Measurements from ENCODE around the gene MED4.
"Not testable (repeated sequence)": the region's sequence is repeated elsewhere in the genome, so short reads cannot be mapped to it uniquely, and the experiment has no call there.

MED4 gene

DNA sequence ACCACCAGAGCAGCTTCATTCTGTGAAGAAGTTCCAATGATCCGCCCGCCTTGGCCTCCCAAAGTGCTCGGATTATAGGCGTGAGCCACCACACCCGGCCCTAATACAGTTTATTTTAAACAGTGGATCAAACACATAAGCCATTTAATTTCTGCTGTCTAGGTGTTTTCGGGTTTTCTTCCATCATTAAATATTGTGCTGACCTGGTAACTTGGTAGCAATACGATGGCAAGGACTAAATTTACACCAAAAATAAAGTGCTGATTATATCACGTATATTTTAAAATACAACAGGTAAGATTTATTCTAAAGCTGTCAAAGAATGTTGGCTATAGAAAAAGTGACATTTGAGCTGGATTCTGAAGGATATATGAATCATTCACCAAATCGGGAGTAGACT is 1.3 kb downstream of the MED4 start:
- no peak for DNase-seq

DNA sequence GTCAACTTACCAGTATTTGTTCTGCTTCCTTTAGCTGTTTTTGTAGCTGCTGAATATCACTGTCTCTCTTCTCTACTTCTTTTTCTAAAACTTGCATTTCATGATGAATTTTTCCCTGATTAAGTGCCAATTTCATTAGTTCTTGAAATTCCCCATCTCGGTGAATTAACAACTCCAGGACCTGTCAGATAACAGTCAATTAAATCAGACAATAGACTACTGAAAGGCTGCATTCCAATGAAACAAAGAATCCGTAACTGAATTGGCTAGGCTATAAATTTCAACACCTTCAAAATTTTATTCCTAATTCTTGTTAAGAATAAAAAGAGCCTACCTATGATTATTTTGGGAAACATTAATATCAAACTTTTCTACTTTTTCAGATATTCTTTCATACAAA is 8.6 kb downstream of the MED4 start:
- no peak for DNase-seq

DNA sequence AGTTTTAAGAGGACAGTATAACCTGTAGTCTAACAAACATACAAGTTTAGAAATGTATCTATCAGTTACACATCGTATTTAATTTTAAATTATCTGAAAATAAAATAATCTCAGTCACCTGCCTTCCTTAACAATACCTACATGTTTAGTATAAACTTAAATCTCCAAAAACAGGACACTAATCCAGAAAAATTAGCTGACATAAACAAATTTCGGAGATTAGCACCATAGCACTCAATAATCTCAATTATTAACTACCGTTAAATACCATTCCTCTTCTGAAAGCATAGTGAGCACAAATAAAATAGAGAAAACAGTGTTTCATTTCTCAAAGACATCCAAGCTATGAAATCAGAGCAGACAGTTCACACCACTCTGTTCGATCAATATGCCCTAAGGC is 13.2 kb downstream of the MED4 start:
- no peak for DNase-seq

DNA sequence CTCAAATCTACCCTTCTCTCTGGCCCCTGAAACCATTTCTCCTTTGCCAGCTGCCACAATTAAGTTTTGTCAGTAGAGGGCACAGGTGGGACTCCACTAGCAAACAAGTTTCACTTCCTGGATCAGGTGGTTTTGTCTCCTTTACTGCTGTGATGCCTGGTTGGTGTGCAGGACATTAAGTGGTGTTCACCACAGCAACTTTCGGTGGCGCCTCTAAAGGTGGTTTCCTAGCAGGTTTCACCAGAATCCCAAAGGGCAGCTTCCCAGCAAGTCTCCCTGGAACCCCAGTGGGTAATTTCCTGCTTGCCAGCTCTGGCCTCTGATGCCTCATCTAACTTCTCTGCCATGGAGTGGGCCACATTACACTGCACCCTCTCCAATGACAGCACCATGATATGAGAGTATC is 16.6 kb downstream of the MED4 start:
- no peak for DNase-seq

DNA sequence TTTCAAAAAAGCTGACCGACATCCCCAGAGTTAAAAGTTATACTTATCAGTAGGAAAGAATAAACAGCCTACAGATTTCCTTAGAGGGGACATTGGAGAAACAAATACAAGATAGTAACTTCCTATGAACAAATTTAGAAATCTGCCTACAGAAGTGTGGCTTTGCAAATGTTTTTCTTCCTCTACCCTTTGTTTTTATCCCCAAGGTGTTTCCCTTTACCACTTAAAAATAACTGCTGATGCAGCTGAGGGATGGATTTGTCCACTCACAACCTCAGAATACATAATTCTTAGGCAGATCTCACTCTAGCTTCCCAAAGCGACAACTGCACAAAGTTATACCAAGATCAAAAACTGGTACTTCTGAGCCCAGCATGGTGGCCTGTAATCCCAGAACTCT is 20.9 kb downstream of the MED4 start:
- DNase-seq = no peak

DNA sequence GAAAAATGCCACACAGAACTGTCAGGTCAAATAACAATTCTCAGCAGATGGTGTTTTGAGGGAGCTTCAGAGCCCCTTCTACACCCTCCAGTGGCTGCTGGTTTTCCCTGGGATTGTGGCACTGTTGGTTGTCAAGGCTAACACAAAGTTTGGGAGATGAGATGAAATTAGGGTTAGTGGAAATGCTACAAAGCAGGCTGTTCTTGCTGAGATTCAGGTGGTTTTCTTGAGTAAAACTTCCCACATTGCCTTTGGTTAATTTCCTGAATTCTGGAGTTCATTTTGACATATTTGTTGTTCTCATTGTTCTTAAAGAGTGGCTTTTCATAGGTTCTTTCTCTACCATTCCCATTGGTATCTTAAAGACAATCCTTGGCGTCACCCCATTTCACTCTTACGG is 22.1 kb downstream of the MED4 start:
- DNase-seq = no peak

DNA sequence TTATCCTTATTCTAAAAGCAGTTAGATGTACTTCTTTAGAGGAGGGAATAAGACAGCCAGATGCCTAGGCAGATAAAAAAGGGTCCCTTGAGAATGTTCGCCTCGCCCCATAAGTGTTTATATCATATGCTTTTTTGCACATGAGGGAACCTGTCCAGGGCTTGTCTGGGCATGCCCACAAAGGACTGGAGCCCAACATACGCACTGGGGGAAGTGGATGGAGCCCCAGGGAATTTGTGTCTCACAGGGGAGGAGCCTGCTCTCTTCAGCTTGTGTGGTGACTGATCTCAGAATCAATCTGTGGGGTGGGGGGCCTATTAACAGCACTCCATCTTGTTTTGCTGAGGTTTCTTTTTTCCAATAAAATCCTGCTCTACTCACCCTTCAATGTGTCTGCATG is 22.6 kb downstream of the MED4 start:
- DNase-seq = peak; percentile 23

DNA sequence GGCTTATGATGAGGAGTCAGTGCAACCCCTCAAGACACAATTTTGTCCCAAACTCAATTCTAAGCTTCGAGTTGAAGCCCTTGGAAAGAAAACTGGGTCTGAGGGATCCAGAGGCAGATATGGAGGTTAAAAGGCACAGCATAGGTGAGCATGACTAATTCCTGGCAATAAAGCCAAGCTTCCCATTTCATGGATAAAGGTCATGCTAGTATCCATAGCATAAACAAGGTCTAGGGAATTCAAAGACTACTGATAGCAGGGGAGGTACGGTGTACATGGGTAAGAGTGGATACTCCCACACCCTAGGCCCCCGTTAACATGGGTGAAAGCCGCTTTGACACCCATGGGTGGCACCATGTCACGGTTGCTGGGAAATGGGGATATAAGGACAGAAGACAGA is 24.0 kb downstream of the MED4 start:
- DNase-seq = no peak

DNA sequence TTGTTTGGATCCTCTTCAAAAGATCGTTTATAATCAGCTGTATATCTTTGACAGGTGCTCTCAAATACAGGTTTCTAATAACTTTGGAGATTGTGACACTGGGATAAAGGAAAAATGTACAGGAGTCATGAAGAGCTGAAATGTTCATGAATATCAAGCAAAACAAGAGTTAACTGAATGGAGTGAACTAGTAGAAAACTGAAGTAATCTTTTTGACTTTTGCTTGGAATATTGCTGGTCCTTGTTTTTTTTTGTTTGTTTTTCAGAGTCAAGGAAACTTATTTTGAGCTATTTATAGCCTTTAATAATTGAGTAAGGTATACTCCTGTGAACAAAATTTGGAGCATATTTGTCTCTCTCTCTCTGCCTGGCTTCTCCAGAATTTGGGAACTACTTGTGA is 25.3 kb downstream of the MED4 start:
- no peak for DNase-seq

DNA sequence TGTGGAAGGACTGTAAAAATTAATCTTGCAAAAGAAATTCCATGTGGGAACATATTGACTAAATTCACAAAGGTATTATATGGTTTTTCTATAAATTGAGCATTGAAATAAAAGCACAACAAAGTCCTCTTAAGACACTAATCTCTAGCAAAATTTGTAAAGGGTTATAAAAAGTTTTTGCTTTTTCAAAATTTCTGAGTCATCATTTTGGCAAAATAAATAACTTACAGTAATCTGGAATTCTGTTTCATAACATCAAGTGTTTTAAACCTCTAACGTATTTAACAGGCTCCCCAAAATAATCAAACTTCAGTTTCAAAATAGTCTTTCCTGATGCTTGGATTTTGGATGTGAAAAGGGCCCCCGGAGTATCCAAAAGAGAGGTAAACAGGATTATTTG is 26.0 kb downstream of the MED4 start:
- DNase-seq = no peak

DNA sequence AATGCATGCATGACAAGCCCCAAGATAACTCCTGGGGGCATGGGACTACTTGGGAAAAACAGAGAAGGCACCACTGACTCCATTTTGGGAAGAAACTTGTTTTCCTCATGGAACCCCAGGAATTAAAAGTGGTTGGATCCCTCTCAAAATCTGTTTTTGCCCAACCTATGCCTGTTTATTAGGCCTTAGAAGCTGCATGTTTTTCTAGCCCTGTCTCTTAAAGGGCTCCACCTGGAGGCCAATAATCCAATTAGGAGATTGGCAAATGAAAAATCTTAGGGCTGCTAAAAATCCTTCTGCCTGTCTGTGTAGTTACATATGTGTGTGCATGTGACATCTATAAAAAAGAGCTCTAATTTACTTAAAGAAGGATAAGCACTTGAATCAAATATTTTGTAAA is 26.9 kb downstream of the MED4 start:
- no peak for DNase-seq

DNA sequence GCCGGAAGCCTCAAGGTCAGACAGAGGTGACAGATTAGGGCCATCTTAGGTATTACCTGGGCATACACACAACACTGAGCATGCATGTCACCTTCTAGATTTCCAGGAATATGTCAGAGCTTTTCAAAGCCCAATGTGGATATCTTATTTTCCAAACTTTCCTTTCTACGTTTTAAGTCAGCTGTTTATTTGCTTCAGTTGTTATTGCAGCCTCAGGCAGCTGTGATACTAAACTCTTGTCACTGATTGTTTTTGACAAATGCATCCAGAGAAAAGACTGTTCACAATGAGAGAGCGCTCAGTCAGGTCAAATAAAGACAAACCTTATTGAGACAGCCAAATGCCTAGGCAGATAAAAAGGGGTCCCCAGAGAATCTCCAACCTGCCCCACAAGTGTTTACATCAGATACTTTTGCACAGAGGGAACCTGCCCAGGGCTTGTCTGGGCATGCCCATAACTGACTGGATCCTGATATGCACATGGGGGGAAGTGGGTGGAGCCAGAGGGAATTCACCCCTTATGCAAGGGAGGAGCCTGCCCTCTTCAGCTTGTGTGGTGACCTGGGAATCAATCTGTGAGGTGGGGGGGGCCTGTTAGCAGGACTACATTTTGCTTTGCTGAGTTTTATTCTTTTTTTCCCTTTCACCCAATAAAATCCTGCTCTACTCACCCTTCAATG is 28.5 kb downstream of the MED4 start:
- DNase-seq = no peak

DNA sequence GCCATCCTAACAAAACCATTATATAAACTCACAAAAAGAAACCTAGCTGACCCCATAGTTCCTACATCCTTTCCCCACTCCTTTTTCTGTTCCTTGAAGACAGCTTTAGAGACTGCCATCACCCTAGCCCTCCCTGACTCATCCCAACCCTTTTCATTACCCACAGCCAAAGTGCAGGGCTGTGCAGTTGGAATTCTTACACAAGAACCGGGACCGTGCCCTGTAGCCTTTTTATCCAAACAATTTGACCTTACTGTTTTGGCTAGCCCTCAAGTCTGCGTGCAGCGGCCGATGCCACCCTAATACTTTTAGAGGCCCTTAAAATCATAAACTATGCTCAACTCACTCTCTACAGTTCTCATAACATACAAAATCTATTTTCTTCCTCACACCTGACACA is 35.0 kb downstream of the MED4 start:
- not testable (repeated sequence) for DNase-seq

DNA sequence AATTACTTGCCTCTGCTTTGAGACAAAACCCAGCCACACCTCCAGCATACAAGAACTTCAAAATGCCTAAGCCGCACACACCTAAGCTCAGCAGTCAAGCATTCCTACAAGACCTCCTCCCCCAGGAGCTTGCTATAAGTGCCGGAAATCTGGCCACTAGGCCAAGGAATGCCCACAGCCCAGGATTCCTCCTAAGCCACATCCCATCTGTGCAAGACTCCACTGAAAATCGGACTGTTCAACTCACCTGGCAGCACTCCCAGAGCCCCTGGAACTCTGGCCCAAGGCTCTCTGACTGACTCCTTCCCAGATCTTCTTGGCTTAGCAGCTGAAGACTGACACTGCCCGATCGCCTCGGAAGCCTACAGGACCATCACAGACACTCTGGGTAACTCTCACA is 36.4 kb downstream of the MED4 start:
- DNase-seq = not testable (repeated sequence)

DNA sequence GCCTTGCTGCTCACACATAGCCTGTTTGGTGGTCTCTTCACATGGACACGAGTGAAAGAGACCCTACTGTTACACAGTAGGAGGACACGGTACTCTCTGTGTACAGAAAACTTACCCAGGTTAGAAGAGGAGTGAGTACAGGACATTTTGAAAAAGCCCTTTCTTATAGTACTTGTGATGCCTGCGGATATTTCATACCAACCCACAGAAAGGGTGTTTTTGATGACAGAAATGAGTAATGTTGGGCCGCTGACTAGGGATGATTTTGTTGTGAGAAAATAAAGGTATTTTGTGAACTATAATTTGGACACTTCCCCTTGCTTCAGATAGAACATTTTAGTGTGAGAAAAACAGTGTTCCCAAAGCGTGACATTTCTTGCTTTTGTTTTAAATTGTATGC is 39.2 kb downstream of the MED4 start:
- DNase-seq = no peak

DNA sequence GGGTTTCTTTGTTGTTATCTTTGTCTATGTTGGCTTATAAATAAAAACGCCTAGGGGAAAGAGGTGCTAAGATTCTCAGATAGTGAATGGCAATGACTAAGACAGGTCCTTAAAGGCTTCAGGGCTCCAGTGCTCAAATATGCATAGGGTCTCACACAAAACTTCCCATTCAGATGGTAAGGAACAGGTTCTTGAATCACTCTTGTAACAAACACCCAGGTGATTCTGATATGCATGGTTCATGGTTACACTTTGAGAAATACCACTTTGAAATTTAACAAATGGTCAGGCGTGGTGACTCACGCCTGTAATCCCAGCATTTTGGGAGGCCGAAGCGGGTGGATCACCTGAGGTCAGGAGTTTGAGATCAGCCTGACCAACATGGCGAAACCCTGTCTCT is 40.3 kb downstream of the MED4 start:
- no peak for DNase-seq

DNA sequence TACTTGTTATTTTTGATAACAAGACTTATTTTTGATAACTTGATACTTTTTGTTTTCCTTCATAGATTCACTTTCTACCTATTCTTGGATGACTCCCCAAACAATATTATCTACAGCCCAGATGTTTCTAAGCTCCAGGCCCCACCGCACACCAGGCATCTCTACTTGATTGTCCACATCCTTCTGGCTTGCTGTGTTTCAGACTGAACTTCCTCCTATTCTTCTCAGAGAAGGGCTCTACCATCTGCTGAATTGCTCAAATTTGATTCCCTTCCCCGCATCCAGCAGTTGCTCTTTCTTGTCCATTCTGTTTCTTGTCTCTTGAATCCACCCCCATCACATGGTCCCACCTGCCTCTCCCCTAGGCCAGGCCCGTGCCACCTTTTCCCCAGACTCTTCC is 44.4 kb downstream of the MED4 start:
- DNase-seq = no peak

DNA sequence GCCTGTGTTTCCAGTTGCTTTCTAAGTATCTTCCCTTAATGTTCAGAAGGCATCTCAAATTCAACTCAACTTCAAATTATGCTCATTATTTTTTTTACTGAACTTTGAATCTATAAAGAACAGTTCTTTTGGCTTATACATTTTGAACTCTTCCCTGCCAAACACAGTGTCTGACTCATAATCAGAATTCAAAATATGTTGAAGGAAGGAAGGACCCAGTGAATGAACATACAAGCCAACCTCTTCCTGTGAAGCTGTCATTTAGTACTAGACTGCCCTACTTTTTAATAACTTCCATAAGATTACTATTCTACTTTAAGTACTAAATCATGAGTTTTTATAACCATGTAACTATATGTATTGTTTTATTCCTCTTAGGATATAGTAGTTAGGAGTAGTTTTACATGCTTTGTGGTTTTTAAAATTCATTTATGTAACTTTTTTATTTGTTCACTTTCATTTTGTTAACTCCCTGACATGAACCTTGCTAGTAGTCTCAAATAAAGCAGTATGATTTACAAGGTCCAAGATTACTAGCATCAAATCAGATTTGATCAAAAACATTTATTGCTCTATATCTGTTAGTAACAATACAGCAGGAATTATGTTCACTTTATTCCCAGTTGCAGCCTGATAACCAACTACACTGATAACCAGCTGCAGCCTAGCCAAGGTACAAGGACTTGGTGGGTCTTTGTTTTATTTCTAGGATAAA is 51.0 kb downstream of the MED4 start:
- DNase-seq = no peak

DNA sequence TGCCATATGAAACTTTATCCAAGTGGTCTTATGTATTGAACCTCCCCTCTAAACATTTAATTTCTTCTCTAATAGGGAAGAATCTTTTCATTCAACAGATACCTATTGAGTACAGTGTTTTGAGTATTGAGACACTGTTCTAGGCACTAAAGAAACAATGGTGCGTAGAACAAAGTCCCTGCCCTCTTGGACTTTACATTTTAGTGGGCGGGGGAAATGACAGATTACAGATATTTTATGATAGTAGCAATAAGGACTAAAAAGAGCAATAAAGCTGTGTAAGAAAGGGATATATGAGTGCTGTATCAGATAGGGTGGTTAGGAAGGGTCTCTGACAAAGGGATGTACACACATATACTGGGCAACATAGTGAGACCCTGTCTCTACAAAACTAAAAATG is 52.0 kb downstream of the MED4 start:
- no peak for DNase-seq

DNA sequence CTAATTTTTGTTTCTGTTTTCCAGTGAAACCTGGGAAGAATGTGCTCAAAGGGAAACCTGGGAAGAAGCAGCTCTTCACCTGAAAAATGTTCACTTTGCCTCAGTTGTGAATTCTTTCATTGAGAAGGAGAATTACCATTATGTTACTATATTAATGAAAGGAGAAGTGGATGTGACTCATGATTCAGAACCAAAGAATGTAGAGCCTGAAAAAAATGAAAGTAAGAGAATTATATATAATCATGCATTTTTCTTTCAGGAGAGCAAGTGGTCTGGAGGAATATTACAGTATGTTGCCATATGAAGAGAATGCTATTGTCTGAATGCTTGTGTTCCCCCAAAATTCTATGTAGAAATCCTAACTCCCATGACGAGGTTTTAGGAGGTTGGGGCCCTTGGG is 54.0 kb downstream of the MED4 start:
- no peak for DNase-seq

DNA sequence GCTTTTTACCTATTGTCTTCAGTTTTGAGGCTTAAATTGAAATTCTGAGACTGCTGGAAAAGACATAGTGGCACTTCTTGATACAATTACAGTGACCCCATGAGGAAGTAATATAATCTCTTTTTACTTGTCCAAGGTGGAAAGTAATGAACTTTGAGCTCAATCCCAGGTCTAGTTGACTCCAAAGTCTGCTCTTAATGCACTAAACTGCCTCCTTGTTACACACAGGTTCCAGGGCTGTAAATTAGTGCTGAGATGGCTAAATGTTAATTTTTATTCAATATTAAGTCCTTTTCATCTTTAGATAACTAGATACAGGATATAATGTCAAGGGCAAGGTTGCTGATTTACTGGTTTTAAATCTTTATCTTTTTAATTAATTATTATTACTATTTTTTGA is 54.9 kb downstream of the MED4 start:
- DNase-seq = no peak

DNA sequence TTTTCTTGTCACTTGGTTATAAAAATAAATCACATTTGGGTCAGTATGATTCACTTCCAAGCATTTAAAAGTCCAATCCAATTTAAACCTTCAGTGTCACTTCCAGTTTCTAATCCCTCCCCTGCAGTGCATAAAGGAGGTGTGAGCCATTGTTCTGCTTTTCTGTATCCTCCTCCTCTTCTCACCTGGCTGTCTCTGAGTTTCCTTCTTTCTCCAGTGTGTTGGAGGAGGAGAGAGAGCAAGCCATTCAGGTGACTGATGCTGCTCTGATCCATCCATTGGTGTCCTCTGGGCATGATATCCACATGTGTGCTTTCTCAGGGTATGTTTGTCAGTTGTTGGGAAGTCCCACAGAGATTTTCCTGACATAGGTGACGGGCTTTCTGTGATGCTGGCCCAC is 56.1 kb downstream of the MED4 start:
- no peak for DNase-seq

DNA sequence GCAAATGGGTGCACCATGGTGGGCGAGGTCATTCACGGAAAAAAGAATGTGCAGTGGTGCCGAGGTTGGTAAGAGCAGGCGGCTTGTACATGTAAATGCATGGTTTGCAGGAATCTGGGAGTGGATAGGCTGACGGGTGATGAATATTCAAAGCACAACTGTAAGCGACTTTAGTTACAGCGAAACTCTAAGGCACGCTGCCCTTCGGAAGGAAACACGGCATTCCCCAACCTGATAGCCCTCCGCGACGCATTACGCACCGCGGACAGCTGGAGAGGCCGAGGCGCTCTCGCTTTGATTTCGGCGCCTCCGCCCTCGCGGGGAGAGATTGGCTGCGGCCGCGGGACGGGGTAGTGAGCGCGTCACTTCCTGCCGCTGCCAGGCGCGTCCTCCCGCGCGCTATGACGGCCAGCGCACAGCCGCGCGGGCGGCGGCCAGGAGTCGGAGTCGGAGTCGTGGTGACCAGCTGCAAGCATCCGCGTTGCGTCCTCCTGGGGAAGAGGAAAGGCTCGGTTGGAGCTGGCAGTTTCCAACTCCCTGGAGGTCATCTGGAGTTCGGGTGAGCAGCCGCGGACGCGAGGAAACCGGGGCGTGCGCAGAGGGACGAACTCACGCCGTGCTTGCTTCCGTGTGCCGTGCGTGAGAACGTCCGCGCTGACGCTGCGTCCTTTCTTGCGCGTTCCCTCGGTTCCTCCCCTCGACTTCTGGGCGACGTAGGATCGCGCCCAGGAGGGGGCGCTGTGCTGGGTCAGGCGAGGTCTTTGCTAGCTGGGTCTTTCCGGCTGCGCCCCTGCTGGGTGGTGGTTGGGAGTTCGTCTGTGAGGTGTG is 57.3 kb downstream of the MED4 start, which contains the start of gene NUDT15:
NUDT15 (plus strand) TSS at position 381 of the 828 bp plus-strand sequence; CDS start at position 402, 21 bp downstream.
- peak; percentile 91 for DNase-seq

DNA sequence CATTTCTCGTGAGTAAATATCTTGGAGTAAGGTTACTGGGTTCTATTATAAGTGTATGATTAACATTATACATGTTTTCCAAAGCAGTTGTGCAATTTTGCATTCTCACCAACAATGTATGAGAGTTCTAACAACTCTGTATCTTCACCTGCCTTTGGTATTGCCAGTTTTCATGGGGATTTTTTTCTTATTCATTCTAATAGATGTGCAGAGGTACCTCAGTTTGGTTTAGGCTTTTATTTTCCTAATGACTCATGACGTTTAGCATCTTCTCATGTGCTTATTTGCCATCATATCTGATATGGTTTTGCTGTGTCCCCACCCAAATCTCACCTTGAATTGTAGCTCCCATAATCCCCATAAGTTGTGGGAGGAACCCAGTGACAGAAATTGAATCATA is 65.0 kb downstream of the MED4 start:
- no peak for DNase-seq
